ELR (cell line): ENCODE data around the gene FAM72A.
A peak's percentile ranks its signal among the peaks of the same experiment; 100 is the strongest.
"Not testable (repeated sequence)": the region's sequence is repeated elsewhere in the genome, so short reads cannot be mapped to it uniquely, and the experiment has no call there.

Experiments
- DNase-seq: peaks from one replicate; pipeline ENCODE4 v3.0.0-alpha.2; 2015; ENCODE audit warnings: low read depth

Gene FAM72A

GRCh38 chr1:206202789-206203363, at the start of gene FAM72A:
TSS of gene FAM72A (minus strand) at chr1:206202839. CDS start at chr1:206202025, 814 bp downstream.
- DNase-seq, result peak; percentile 100

DNA sequence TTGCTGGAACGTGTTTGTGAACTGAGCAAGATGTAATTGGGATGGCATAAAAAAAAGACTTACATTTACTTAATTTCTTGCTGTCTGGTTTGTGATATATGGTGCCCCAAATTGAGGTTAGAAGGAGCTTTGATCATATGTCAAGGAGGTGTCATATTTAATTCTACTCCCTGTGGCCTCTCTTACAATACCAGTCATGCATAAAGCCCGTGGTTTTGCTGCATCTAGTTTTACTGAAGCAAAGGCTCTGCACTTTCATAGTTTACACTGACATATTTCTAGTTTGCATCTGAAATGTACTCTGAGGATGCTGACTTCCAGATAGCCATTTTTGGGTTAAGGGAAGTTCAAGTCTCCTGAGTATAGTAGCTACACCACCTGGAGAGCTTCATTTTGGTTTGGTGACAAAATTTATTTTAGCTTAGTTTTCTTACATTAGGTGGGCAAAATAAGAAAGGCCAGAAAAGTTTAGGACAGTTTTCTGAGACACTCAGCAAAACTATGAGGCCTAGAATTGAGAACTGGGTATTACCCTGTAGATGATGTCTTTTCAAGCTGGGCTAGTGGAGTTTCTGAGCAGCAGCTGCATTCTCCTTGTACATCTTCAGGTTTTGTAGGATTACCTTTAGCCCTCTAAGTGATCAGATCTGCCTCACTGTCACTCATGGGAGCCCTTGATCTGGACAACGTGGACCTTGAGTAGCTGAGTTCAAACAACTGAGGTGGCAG, 48.5 kb upstream of the FAM72A start:
- not testable (repeated sequence) for DNase-seq

DNA sequence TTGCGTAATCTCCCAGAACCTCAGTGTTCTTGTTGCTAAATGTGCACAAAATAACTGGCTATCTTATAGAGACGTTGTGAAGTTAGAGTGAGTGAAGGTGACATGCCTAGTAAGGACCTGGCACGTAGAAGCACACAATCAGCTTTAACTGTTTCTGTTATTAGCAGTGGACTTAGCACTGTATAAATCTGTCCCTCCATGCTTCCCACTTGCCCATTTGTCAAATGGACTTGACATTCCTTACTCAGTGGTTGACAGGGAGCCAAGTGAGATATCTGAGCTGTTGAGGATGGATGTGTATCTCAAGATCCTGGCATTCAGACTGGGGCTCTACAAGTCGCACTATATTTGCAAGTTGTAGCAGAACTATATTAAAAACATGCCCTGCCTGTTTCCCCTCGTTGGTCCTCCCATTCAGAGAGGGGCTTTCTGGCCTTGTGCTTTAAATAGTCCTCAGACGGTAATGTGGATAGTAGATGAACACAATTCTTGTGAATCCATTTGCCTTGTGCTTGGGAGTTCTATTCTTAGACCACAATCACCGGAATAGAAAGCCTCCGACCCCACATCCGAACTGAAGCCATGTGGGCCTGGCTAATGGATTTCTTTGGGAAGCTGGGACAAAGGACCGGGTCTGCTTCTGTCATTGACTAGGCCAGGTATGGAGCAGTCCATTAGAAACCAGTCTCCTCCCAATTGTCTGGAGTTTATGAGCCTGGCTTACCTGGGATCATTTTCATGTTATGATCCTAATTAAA, 43.7 kb upstream of the FAM72A start:
- not testable (repeated sequence) for DNase-seq

DNA sequence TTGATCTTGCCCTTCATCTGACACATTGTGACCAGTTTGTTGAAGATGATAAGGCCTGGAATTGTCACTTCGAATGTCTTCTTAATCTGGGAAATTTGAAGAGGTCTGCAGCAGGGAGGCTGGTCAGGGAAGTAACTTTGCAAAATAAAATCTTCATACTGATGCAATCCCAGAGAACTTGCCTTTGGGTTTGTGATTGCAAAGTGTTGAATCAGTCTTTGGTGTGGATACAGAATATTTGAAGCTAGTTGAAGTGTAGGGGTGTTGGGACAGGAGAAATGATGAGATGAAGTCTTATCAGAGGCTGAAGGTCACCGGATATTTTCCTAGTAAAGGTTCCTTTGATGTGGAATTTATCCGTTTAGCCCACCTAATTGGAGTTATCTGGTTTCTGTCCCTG, 42.8 kb upstream of the FAM72A start:
- DNase-seq, result not testable (repeated sequence)

GRCh38 chr1:206243335-206243734, 40.7 kb upstream of the FAM72A start:
- DNase-seq, result not testable (repeated sequence)

GRCh38 chr1:206240288-206240687, 37.6 kb upstream of the FAM72A start:
- DNase-seq, result not testable (repeated sequence)

DNA sequence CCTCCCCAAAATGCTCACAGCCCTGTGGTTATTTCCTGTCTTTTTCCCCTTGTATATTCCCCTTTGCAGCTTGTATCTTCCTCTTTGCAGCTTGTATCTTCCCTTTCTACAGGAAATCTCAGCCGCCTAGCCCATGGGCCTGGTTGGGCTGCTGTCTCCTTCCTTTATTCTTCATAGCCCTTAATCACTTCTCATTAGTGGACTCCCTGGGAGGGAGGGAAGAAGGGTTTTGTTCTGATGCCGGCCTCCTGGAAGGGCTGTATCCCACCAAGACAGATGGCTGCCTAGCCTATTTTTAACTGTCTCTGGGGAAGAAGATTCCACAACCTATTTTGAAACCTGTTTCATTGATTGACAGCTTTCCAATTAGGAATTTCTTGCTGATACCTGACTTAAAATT, 32.6 kb upstream of the FAM72A start:
- DNase-seq, result not testable (repeated sequence)

GRCh38 chr1:206234189-206234916, 31.7 kb upstream of the FAM72A start:
- DNase-seq, result not testable (repeated sequence)

GRCh38 chr1:206232970-206233645, 30.5 kb upstream of the FAM72A start:
- not testable (repeated sequence) for DNase-seq

- not testable (repeated sequence) for DNase-seq
These were observed 29.4 kb upstream of the FAM72A start for GRCh38 chr1:206231989-206232388.

GRCh38 chr1:206229286-206229685, 26.6 kb upstream of the FAM72A start:
- DNase-seq, result not testable (repeated sequence)

GRCh38 chr1:206226886-206227285, 24.2 kb upstream of the FAM72A start:
- DNase-seq, result not testable (repeated sequence)

GRCh38 chr1:206225386-206225785, 22.7 kb upstream of the FAM72A start:
- not testable (repeated sequence) for DNase-seq

GRCh38 chr1:206224190-206224776, 21.6 kb upstream of the FAM72A start:
- DNase-seq, result not testable (repeated sequence)

- DNase-seq, result not testable (repeated sequence)
These were observed 18.9 kb upstream of the FAM72A start for GRCh38 chr1:206221585-206221984.

DNA sequence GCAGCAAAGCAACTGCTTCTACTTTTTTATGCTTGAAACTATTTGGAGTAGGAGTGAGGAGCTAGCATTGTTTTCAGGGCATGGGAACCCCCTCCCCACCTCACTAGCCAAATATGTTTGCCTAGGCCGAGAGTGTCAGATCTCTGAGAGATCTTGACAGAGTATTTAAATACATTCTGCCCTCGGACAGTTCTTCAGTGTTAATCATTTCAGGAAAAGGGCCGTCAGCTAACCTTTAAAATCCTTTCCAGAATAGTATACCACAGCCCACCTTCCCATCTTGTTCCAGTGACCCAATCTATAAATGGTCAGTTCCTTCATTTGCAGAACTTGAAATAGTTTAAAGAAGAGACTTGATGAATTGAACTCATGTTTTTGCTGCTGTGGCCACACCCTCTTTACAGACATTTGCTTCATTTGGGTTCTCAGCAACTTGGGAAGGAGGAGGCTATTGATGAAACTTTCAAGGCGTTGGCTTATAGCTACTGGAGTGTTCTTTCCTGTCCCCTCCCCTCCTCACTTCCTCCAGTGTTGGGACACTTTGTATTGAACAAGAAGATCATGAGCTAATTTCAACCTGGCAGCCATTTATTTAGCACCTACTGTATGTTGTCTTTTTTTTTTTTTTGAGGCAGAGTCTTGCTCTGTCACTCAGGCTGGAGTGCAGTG, 17.8 kb upstream of the FAM72A start:
- not testable (repeated sequence) for DNase-seq

DNA sequence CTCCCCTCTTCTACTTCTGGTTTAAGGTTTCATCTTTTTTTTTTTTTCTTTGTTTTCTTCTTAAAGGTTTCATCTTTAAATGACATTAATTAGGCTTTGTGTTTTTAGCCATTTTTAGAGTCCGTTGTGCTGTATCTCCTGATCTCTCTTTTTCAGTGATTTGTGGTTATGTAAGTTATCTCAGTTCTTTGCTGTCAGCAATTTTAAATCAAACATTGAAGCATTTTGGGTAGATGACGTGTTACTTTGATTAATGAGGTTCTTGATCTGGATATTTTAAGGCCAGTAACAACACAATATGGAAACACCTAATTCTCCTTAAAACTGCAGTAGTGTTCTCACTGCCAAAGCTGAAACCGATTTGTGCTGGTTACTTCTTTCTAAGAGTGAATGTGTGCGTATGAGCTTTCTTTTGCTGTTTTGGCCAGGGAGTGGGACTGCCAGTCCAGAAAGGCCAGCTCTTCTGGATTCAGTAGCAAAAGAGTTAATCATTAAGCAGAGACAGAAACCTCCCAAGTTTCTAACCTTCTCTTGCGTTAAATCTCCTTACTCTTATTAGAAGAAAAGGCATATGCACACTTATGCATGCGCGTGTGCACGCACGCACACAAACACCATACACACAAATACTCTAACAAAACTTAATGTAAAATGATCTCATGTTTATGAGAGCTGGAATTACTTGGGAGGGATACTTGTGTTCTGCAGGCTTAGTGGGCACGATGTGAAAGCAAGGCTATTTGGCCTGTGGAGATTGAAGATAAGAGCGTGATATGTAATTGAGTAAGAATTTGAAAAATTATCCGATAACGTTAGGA, 17.1 kb upstream of the FAM72A start:
- not testable (repeated sequence) for DNase-seq

GRCh38 chr1:206218765-206219164, 16.1 kb upstream of the FAM72A start:
- DNase-seq, result not testable (repeated sequence)

DNA sequence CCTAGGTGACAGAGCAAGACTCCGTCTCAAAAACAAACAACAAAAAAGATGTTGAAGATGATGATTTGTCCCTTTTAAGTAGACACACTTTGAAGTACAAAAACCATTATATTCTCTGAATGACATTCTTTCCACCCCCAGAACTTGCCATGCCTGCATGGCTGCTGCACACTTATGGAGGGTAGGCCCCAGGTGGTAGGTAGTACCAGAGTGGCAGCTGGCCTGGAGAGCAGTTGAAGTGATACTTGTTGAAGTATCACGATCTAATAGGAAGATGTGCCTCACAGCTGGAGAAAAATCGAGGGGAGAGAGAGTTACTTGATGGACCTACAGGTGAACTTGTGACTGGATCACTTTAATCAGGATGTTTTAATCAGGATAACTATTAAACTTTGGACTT, 15.6 kb upstream of the FAM72A start:
- DNase-seq, result not testable (repeated sequence)
